Fibroblast of lung (primary cell): ENCODE data around the gene RABEP1. TPM values are rescaled to one million over a fixed set of nuclear protein-coding genes. Genes with fewer than 3 reads are reported as not detected.

Experiments used
- DNase-seq, 2 donors: peaks; one replicate each; pipeline versions ENCODE4 v3.0.0 to v3.0.0-alpha.2; 2010; ENCODE audit warnings: low read depth in 2 of 2
- H2AFZ ChIP-seq: 2 replicates; pipeline ENCODE4 v1.5.1; 2012; ENCODE audit warnings: low read length, control low read depth, inconsistent platforms
- H3K27ac ChIP-seq: 2 replicates; pipeline ENCODE4 v1.5.1; 2011; ENCODE audit warnings: low read length, control low read depth; ENCODE audit not compliant: insufficient read depth
- H3K27me3 ChIP-seq: 2 replicates; pipeline ENCODE4 v1.5.1; 2011; ENCODE audit warnings: mild to moderate bottlenecking, low read length; ENCODE audit not compliant: control insufficient read depth, insufficient read depth
- H3K36me3 ChIP-seq: 2 replicates; pipeline ENCODE4 v1.5.1; 2011; ENCODE audit warnings: low read length; ENCODE audit not compliant: control insufficient read depth, insufficient read depth
- H3K4me1 ChIP-seq: 2 replicates; pipeline ENCODE4 v1.5.1; 2011; ENCODE audit warnings: low read length; ENCODE audit not compliant: control insufficient read depth, insufficient read depth; ENCODE audit errors: extremely low read depth
- H3K4me2 ChIP-seq: 2 replicates; pipeline ENCODE4 v1.5.1; 2011; ENCODE audit warnings: low read length, control low read depth; ENCODE audit not compliant: insufficient read depth; ENCODE audit errors: extremely low read depth
- H3K4me3 ChIP-seq, 4 experiments: fragments of 200-600 bp in 1 of 4; sonication (generic) in 1 of 4; replicated peaks in 1 of 4; 2 replicates each; pipeline ENCODE4 v1.5.1; 2011 to 2016; ENCODE audit warnings: low read length in 4 of 4, low read depth in 3 of 4, mild to moderate bottlenecking in 3 of 4, control low read depth in 2 of 4, inconsistent platforms in 1 of 4, mixed read lengths in 1 of 4; ENCODE audit not compliant: insufficient read depth in 1 of 4; ENCODE audit errors: control extremely low read depth in 1 of 4
- H3K79me2 ChIP-seq: 2 replicates; pipeline ENCODE4 v1.5.1; 2012; ENCODE audit warnings: mild to moderate bottlenecking, low read length, inconsistent platforms; ENCODE audit not compliant: control insufficient read depth, insufficient read depth
- H3K9ac ChIP-seq: 2 replicates; pipeline ENCODE4 v1.5.1; 2011; ENCODE audit warnings: mild to moderate bottlenecking, low read length, control low read depth; ENCODE audit not compliant: insufficient read depth
- H3K9me3 ChIP-seq: 2 replicates; pipeline ENCODE4 v1.5.1; 2012; ENCODE audit warnings: low read depth, low read length; ENCODE audit not compliant: control insufficient read depth, insufficient read depth
- H4K20me1 ChIP-seq: 2 replicates; pipeline ENCODE4 v1.5.1; 2011; ENCODE audit warnings: low read length; ENCODE audit not compliant: control insufficient read depth, insufficient read depth; ENCODE audit errors: extremely low read depth
- CTCF ChIP-seq, 2 donors: IDR thresholded peaks in 1 of 2; conservative IDR thresholded peaks in 1 of 2; 1 replicate in 1 of 2; 2 replicates in 1 of 2; pipeline ENCODE4 v1.5.1; 2011 to 2012; ENCODE audit warnings: low read length in 2 of 2, control low read depth in 1 of 2, inconsistent platforms in 1 of 2, low read depth in 1 of 2, mild to moderate bottlenecking in 1 of 2
- EZH2 ChIP-seq: IDR thresholded peaks from 2 replicates; pipeline ENCODE4 v1.5.1; 2012; ENCODE audit warnings: low read length, control low read depth, mild to moderate bottlenecking; ENCODE audit errors: missing control alignments
- polyA plus RNA-seq, 2 donors: library from polyadenylated mRNA; depleted of rRNA in 1 of 2; stranded (reverse) in 1 of 2; unstranded in 1 of 2; fragments of >200 nt; gene quantifications; 2 replicates each; pipeline ENCODE4 v1.2.1, GENCODE V29; 2011 to 2012; ENCODE audit warnings: missing spikeins in 1 of 2
- total RNA-seq: library from RNA; depleted of rRNA; stranded (reverse); fragments of >200 nt; gene quantifications from 2 replicates; pipeline ENCODE4 v1.2.1, GENCODE V29; 2014

The RABEP1 gene
- total and polyA plus RNA-seq, 2 donors (not counting 1 experiment from before 2014, with no cell fraction given): 46.3 to 64.4 TPM

GRCh38 chr17:5263441-5263840 is 18.6 kb upstream of the RABEP1 start:
- H3K4me2 ChIP-seq: no peak overlapping the region
- TF ChIP-seq EZH2 (no peak), CTCF (conservative IDR thresholded peaks at IDR 0.05 in 1 of 2, IDR thresholded peaks at IDR 0.05 in 1 of 2; ENCODE audit: low read depth in 1 of 2, low read length in 2 of 2) (no peak)
- H2AFZ ChIP-seq: no peak overlapping the region
- DNase-seq: no peak
- no peaks in the 10 kb centered on the region for H3K9me3 ChIP-seq
- H4K20me1 ChIP-seq: no peaks in the 10 kb centered on the region
- no peaks in the 10 kb centered on the region for H3K4me1 ChIP-seq
- H3K27me3 ChIP-seq: no peaks in the 10 kb centered on the region
- no peaks in the 10 kb centered on the region for H3K36me3 ChIP-seq
- H3K4me3 ChIP-seq: no peak overlapping the region
- H3K27ac ChIP-seq: no peak overlapping the region
- H3K79me2 ChIP-seq: no peaks in the 10 kb centered on the region
- no peak overlapping the region for H3K9ac ChIP-seq

GRCh38 chr17:5264893-5265292 is 17.2 kb upstream of the RABEP1 start:
- Histone ChIP-seq H3K4me3 (no peak overlapping the region), H3K27ac (no peak overlapping the region)
- DNase-seq: no peak

GRCh38 chr17:5269241-5269960 is 12.7 kb upstream of the RABEP1 start:
- no peak overlapping the region for H3K4me3 ChIP-seq
- no peak overlapping the region for H3K4me2 ChIP-seq
- no peaks in the 10 kb centered on the region for H4K20me1 ChIP-seq
- no peaks in the 10 kb centered on the region for H3K27me3 ChIP-seq
- no peak overlapping the region for H3K9ac ChIP-seq
- TF ChIP-seq CTCF (conservative IDR thresholded peaks at IDR 0.05 in 1 of 2, IDR thresholded peaks at IDR 0.05 in 1 of 2; ENCODE audit: low read depth in 1 of 2, low read length in 2 of 2) (no peak), EZH2 (no peak)
- H3K79me2 ChIP-seq: no peaks in the 10 kb centered on the region
- H3K9me3 ChIP-seq: no peaks in the 10 kb centered on the region
- H3K4me1 ChIP-seq: no peaks in the 10 kb centered on the region
- H3K36me3 ChIP-seq: no peaks in the 10 kb centered on the region
- H3K27ac ChIP-seq: no peak overlapping the region
- no peak overlapping the region for H2AFZ ChIP-seq
- no peak for DNase-seq

More at GRCh38 chr17:5264893-5265292, 17.2 kb upstream of the RABEP1 start:
- Histone ChIP-seq H4K20me1 (no peaks in the 10 kb centered on the region), H3K27me3 (no peaks in the 10 kb centered on the region), H3K9ac (no peak overlapping the region), H3K79me2 (no peaks in the 10 kb centered on the region), H3K4me2 (no peak overlapping the region), H3K36me3 (no peaks in the 10 kb centered on the region), H2AFZ (no peak overlapping the region), H3K9me3 (no peaks in the 10 kb centered on the region), H3K4me1 (no peaks in the 10 kb centered on the region)
- TF ChIP-seq CTCF (conservative IDR thresholded peaks at IDR 0.05 in 1 of 2, IDR thresholded peaks at IDR 0.05 in 1 of 2; ENCODE audit: low read depth in 1 of 2, low read length in 2 of 2): no peak
- TF ChIP-seq EZH2: no peak
